HepG2 (cell line): ENCODE data around the gene EGLN2. TPM values are rescaled to one million over a fixed set of nuclear protein-coding genes. Genes with fewer than 3 reads are reported as not detected.

ENCODE experiments used
- ARNTL ChIP-seq: sonication (generic); formaldehyde crosslinking; IDR thresholded peaks from 2 replicates; pipeline ENCODE4 v1.4.0; 2020; ENCODE audit warnings: mild to moderate bottlenecking, missing genetic modification reagents
- ATM ChIP-seq: fragments of 450-650 bp; IDR thresholded peaks from 2 replicates; pipeline ENCODE4 v1.7.1; 2017; ENCODE audit warnings: mild to moderate bottlenecking, borderline replicate concordance
- CREBL2 ChIP-seq: sonication (generic); formaldehyde crosslinking; IDR thresholded peaks from 2 replicates; pipeline ENCODE4 v1.8.1; 2023; ENCODE audit warnings: missing genetic modification reagents, mild to moderate bottlenecking, borderline replicate concordance
- ETV5 ChIP-seq: IDR thresholded peaks from 2 replicates; pipeline ENCODE4 v1.6.1; 2018; ENCODE audit warnings: missing biosample characterization, missing genetic modification reagents, inconsistent platforms, borderline replicate concordance
- MLXIP ChIP-seq: sonication (generic); formaldehyde crosslinking; IDR thresholded peaks from 2 replicates; pipeline ENCODE4 v1.9.0; 2021; ENCODE audit warnings: missing genetic modification reagents, borderline replicate concordance
- MTA3 ChIP-seq: sonication (generic); formaldehyde crosslinking; IDR thresholded peaks from 2 replicates; pipeline ENCODE4 v1.4.0; 2020; ENCODE audit warnings: missing genetic modification reagents
- PAF1 ChIP-seq: IDR thresholded peaks from 2 replicates; pipeline ENCODE4 v1.6.1; 2016; ENCODE audit warnings: missing genetic modification reagents, missing compliant biosample characterization
- PRDM15 ChIP-seq: sonication (generic); formaldehyde crosslinking; IDR thresholded peaks from 2 replicates; pipeline ENCODE4 v1.4.0; 2020; ENCODE audit warnings: missing genetic modification reagents
- ZBTB42 ChIP-seq: sonication (generic); formaldehyde crosslinking; IDR thresholded peaks from 2 replicates; pipeline ENCODE4 v1.5.0; 2020; ENCODE audit warnings: mild to moderate bottlenecking, missing genetic modification reagents
- ZNF180 ChIP-seq: sonication (generic); formaldehyde crosslinking; IDR thresholded peaks from 2 replicates; pipeline ENCODE4 v1.4.0; 2020; ENCODE audit warnings: low read depth, missing genetic modification reagents, borderline replicate concordance
- ZNF800 ChIP-seq: sonication (generic); formaldehyde crosslinking; IDR thresholded peaks from 2 replicates; pipeline ENCODE4 v1.4.0; 2020; ENCODE audit warnings: missing genetic modification reagents
- polyA plus RNA-seq, 8 experiments: library from polyadenylated mRNA; depleted of rRNA in 3 of 8; stranded (reverse) in 7 of 8; unstranded in 1 of 8; fragments of >200 nt; fragmentation: Illumina TruSeq in 4 of 8; extraction: Trizol in 4 of 8; gene quantifications; 2 replicates each; pipeline versions ENCODE4 v1.2.1 to v1.2.3, GENCODE V29; 2011 to 2016; ENCODE audit warnings: low read depth in 4 of 8, missing spikeins in 1 of 8, mixed read lengths in 1 of 8; ENCODE audit not compliant: insufficient read depth in 1 of 8
- total RNA-seq, 5 experiments: library from RNA; depleted of rRNA; stranded (reverse); fragments of >200 nt; fragmentation: Illumina TruSeq; extraction: Trizol; gene quantifications; 2 replicates each; pipeline ENCODE4 v1.2.3, GENCODE V29; 2016; ENCODE audit warnings: low read depth in 1 of 5
- TF ChIP-seq, protein P1 (sequence below): sonication (generic); formaldehyde crosslinking; IDR thresholded peaks from 2 replicates; pipeline ENCODE4 v1.8.1; 2022; ENCODE audit warnings: mild to moderate bottlenecking, missing genetic modification reagents
- TF ChIP-seq, protein P2 (sequence below): sonication (generic); formaldehyde crosslinking; IDR thresholded peaks from 2 replicates; pipeline ENCODE4 v1.8.0; 2022; ENCODE audit warnings: mild to moderate bottlenecking, missing genetic modification reagents, moderate library complexity
- TF ChIP-seq, protein P3 (sequence below): conservative IDR thresholded peaks from 2 replicates; pipeline ENCODE4 v1.6.1; 2018; ENCODE audit warnings: missing genetic modification reagents

The EGLN2 gene
- total and polyA plus RNA-seq, 2 of the 13 experiments (the other 11 are each of a cell fraction or from before 2014, with no cell fraction given) = 16.5 to 40.8 TPM

GRCh38 chr19:40831502-40832430, 32.8 kb downstream of the EGLN2 start (continued):
- TF ChIP-seq, protein P1, sequence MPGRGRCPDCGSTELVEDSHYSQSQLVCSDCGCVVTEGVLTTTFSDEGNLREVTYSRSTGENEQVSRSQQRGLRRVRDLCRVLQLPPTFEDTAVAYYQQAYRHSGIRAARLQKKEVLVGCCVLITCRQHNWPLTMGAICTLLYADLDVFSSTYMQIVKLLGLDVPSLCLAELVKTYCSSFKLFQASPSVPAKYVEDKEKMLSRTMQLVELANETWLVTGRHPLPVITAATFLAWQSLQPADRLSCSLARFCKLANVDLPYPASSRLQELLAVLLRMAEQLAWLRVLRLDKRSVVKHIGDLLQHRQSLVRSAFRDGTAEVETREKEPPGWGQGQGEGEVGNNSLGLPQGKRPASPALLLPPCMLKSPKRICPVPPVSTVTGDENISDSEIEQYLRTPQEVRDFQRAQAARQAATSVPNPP (CRISPR knock-in tag) = no peak
- TF ChIP-seq MLXIP (CRISPR knock-in tag) (peak; percentile 97), ARNTL (peak; percentile 99), ATM (no peak), ZBTB42 (CRISPR knock-in tag) (no peak), ZNF800 (CRISPR knock-in tag) (no peak), MTA3 (CRISPR knock-in tag) (no peak), ZNF180 (no peak), PAF1 (no peak), CREBL2 (CRISPR knock-in tag) (no peak), PRDM15 (CRISPR knock-in tag) (0 out of 2 replicates have a peak, but pooled peaks have one; percentile 29), ETV5 (CRISPR knock-in tag) (no peak)
- TF ChIP-seq, protein P2, sequence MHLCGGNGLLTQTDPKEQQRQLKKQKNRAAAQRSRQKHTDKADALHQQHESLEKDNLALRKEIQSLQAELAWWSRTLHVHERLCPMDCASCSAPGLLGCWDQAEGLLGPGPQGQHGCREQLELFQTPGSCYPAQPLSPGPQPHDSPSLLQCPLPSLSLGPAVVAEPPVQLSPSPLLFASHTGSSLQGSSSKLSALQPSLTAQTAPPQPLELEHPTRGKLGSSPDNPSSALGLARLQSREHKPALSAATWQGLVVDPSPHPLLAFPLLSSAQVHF (CRISPR knock-in tag) = no peak
- TF ChIP-seq, protein P3, sequence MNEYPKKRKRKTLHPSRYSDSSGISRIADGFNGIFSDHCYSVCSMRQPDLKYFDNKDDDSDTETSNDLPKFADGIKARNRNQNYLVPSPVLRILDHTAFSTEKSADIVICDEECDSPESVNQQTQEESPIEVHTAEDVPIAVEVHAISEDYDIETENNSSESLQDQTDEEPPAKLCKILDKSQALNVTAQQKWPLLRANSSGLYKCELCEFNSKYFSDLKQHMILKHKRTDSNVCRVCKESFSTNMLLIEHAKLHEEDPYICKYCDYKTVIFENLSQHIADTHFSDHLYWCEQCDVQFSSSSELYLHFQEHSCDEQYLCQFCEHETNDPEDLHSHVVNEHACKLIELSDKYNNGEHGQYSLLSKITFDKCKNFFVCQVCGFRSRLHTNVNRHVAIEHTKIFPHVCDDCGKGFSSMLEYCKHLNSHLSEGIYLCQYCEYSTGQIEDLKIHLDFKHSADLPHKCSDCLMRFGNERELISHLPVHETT = no peak
